ENCODE results near the gene CES3.
"Not testable (repeated sequence)": the region's sequence is repeated elsewhere in the genome, so short reads cannot be mapped to it uniquely, and the experiment has no call there.

The CES3 gene

DNA sequence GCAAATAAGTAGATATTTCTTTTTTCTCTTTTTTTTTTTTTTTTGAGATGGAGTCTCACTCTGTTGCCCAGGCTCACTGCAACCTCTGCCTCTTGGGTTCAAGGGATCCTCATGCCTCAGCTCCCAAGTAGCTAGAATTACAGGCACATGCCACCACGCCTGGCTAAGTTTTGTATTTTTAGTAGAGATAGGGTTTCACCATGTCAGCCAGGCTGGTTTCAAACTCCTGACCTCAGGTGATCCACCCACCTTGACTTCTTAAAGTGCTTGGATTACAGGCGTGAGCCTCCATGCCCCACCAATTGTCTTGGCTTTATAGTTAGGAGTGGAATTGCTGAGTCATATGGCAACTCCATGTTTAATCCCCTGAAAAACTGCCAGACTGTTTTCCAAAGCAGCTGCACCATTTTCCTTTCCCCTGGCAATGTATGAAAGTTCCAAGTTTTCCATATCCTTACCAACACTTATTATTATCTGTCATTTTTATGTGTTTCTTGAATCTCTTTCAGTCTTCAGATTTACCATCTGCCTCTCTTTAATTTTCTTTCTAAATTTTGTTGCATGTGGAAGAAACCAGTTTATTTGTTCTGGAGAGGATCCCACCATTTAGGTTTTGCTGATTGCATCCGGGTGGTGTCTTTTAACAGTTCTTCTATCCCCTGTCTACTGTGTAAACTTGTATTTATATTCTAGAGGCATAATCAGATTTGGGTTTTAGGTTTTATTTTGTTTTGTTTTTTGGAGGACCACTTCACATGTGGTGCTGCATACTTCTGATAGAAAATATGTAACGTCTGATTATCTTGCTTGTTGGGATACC is 9.9 kb upstream of the CES3 start:
- TF ChIP-seq, protein P1, sequence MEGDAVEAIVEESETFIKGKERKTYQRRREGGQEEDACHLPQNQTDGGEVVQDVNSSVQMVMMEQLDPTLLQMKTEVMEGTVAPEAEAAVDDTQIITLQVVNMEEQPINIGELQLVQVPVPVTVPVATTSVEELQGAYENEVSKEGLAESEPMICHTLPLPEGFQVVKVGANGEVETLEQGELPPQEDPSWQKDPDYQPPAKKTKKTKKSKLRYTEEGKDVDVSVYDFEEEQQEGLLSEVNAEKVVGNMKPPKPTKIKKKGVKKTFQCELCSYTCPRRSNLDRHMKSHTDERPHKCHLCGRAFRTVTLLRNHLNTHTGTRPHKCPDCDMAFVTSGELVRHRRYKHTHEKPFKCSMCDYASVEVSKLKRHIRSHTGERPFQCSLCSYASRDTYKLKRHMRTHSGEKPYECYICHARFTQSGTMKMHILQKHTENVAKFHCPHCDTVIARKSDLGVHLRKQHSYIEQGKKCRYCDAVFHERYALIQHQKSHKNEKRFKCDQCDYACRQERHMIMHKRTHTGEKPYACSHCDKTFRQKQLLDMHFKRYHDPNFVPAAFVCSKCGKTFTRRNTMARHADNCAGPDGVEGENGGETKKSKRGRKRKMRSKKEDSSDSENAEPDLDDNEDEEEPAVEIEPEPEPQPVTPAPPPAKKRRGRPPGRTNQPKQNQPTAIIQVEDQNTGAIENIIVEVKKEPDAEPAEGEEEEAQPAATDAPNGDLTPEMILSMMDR (conservative IDR thresholded peaks at IDR 0.05; ENCODE audit: low read depth, low read length): no peak
- DNase-seq (ENCODE audit: low read depth): no peak
- no peak overlapping the region for H3K4me3 ChIP-seq (ENCODE audit: low read depth, low read length)

DNA sequence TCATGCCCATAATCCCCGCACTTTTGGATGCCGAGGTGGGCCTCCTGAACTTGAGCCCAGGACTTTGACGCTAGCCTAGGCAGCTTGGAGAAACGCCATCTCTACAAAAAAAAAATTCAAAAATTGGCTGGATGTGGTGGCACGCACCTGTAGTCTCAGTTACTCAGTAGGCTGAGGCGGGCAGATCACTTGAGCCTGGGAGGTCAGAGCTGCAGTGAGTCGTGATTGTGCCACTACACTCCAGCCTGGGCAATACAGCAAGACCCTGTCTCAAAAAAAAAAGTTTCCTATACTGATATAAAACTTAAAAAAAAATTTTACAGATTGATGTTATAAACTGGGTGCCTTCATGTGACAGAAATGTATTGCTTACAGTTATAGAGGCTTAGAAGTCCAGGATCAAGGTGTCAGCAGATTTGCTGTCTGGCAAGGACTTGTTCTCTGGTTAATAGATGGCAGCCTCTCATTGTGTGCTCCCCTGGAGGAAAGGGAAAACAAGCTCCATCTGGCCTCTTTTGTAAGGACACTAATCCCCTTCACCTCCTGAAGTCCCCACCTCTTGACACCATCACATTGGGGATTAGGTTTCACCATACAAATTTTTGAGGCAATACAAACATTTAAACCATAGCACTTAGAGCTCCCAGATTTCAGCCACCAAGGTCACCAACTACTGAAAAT is 8.5 kb upstream of the CES3 start:
- no peak for DNase-seq (ENCODE audit: low read depth)
- TF ChIP-seq, protein P1 (conservative IDR thresholded peaks at IDR 0.05; ENCODE audit: low read depth, low read length): no peak
- H3K4me3 ChIP-seq (ENCODE audit: low read depth, low read length): no peak overlapping the region

DNA sequence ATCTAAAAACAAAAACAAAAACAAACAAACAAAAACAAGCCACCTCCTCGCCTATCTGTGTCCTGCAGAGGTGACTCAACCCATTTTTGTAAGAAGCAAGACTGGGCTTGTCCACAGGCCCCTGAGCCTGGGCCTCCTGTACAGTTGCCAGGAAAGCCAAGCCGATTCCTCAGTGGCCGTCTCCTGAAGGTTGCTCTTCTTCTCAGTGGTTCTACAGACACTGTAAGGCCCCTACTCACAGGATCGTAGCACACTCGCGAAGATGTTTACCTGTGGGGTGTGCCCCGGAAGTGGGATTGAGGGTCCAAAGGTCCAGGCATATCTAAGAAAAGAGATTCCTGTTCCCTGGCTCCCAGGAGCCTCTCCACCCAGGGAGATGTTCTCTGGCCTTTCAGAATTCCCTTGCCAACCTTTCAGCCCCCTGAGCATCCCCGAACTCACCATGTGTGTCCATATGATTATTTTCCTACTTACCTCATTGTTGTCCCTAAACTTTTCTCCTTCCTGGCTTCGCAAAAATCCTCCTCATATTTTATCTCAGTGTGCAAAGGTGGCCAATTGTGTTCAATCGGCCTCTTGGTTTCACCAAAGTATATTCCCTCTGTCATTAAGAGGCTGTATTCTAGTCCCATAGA is 7.5 kb upstream of the CES3 start:
- H3K4me3 ChIP-seq (ENCODE audit: low read depth, low read length): no peak overlapping the region
- TF ChIP-seq, protein P1 (conservative IDR thresholded peaks at IDR 0.05; ENCODE audit: low read depth, low read length): no peak
- no peak for DNase-seq (ENCODE audit: low read depth)

DNA sequence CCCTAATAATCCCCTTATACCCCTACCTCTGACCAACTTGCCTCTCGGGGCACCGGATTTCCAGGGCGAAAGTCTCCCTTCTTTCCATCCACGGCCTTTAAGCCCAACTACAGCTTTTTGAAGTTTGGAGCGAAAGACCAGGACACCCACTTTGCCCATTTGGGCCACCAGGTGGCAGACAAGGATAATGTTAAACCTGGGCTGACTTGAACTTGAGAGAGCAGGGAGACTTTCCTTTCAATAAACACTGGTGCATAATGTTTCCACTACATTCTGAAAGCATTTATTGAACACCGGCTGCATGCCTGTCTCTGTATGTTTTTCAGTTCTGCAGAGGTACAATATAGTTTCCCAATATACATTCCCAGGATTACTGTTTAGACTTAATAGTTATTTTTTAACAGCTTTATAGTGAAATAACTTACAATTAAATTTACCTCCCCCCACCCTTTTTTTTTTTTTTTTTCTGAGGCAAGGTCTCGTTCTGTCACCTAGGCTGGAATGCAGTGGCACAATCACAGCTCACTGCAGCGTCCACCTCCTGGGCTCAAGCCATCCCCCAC is 6.9 kb upstream of the CES3 start:
- TF ChIP-seq, protein P1 (conservative IDR thresholded peaks at IDR 0.05; ENCODE audit: low read depth, low read length): peak; percentile 91
- DNase-seq (ENCODE audit: low read depth): peak; percentile 86

DNA sequence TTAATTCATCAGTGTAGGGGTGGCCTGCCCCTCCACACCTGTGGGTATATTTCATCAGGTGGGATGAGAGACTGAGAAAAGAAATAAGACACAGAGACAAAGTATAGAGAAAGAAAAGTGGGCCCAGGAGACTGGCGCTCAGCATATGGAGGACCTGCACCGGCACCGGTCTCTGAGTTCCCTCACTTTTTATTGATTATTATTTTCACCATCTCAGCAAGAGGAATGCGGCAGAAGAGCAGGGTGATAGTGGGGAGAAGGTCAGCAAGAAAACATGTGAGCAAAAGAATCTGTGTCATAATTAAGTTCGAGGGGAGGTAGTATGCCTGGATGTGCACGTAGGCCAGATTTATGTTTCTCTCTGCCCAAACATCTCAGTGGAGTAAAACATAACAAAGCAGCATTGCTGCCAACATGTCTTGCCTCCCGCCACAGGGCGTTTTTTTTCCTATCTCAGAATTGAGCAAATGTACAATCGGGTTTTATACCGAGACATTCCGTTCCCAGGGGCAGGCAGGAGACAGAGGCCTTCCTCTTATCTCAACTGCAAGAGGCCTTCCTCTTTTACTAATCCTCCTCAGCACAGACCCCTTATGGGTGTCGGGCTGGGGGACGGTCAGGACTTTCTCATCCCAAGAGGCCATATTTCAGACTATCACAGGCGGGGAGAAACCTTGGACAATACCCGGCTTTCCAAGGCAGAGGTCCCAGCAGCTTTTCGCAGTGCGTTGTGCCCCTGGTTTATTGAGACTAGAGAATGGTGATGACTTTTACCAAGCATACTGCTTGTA is 5.5 kb upstream of the CES3 start:
- H3K4me3 ChIP-seq (ENCODE audit: low read depth, low read length); DNase-seq (ENCODE audit: low read depth): not testable (repeated sequence)

More for the DNA sequence above, 6.9 kb upstream of the CES3 start:
- no peak overlapping the region for H3K4me3 ChIP-seq (ENCODE audit: low read depth, low read length)

DNA sequence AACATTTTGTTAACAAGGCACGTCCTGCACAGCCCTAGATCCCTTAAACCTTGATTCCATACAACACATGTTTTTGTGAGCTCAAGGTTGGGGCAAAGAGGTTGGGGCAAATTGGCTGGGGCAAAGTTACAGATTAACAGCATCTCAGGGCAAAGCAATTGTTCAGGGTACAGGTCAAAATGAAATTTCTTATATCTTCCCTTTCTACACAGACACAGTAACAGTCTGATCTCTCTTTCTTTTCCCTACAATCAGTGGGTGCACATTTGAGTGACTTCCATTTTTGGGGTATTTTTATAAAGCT is 5.0 kb upstream of the CES3 start:
- not testable (repeated sequence) for H3K4me3 ChIP-seq (ENCODE audit: low read depth, low read length)

DNA sequence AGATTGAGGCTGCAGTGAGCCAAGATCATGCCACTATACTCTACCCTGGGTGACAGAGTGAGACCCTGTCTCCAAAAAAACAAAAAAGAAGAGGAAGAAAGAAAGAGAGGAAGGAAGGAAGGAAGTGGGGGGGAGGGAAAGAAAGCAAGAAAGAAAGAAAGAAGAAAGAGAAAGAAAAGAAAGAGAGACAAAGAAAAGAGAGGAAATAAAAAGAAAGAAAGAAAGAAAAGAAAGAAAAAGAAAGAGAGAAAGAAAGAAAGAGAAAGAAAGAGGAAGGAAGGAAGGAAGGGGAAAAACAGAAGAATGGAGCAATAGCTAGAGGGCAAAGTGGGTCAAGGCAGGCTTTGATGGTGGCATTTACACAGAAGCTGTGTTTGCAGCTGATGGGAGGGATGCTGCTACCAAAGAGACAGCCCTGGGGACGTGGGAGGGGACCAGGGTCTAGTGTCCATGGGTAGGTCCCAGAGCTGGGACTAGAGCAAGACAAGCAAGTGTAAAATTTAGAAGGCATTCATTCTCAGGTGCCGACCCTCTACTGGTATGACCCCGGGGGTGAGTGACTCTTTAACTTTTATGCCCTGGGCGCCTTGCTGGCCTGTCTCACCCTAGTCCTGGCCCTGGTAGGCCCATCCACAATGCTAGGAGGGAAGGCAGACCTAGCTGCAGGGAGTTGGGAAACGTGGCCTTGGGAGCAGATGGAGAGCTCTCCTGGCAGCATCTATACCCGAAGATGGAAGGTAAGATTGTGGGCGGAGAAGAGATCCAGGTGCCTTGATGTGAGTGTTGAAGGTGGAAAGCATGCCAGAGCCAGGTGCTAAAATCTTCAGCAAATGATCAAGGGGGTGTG is 2.0 kb upstream of the CES3 start:
- H3K4me3 ChIP-seq (ENCODE audit: low read depth, low read length): no peak overlapping the region
- DNase-seq (ENCODE audit: low read depth): no peak
- TF ChIP-seq, protein P1 (conservative IDR thresholded peaks at IDR 0.05; ENCODE audit: low read depth, low read length): no peak

More for the DNA sequence above, 5.0 kb upstream of the CES3 start:
- DNase-seq (ENCODE audit: low read depth): not testable (repeated sequence)

Data from choroid plexus epithelial cell (primary cell).